Cardiac fibroblast (primary cell): ENCODE results near the gene CEP170B.

Experiments
- DNase-seq, 2 donors: peaks; one replicate each; pipeline versions ENCODE4 v3.0.0 to v3.0.0-alpha.2; 2010; ENCODE audit warnings: low read depth in 2 of 2
- H3K4me3 ChIP-seq, 2 donors: replicated peaks in 1 of 2; 1 replicate in 1 of 2; 2 replicates in 1 of 2; pipeline ENCODE4 v1.5.1; 2011; ENCODE audit warnings: low read depth in 2 of 2, low read length in 2 of 2, mild to moderate bottlenecking in 2 of 2, moderate library complexity in 1 of 2
- TF ChIP-seq, protein P1 (sequence below): IDR thresholded peaks from one replicate; pipeline ENCODE4 v1.5.1; 2011; ENCODE audit warnings: low read depth, mild to moderate bottlenecking, low read length, inconsistent platforms

Gene CEP170B

DNA sequence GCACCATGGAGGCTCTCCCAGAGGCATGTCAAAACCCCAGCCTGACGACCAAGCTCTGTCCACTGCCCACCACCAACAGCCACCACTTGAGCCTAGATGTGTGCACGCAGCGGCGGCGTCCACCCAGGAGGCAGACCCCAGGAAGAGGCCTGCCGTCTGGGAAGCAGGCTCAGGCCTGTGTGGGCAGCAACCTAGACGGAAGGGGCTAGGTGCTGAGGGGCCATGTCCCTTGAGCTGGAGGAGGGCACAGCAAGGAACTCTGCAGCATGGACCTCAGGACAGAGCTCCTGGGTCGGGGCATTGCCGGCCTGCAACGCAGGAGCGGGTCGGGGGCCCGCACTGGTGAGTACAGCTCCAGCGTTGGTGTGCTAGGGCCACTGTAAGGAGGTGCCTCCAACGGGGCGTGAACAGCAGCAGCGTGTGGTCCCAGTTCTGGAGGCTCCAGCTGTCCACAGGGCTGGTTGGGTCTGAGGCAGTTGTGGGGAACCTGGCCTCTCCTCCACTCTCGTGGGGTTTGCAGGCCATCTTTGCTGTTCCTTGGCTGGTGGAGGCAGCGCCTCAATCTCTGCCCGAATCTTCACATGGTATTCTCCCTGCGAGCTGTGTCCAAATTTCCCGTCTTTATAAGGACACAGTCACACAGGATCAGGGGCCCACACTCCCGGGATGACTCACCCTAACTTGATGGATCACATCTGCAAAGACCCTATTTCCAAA is 43.7 kb upstream of the CEP170B start:
- TF ChIP-seq, protein P1, sequence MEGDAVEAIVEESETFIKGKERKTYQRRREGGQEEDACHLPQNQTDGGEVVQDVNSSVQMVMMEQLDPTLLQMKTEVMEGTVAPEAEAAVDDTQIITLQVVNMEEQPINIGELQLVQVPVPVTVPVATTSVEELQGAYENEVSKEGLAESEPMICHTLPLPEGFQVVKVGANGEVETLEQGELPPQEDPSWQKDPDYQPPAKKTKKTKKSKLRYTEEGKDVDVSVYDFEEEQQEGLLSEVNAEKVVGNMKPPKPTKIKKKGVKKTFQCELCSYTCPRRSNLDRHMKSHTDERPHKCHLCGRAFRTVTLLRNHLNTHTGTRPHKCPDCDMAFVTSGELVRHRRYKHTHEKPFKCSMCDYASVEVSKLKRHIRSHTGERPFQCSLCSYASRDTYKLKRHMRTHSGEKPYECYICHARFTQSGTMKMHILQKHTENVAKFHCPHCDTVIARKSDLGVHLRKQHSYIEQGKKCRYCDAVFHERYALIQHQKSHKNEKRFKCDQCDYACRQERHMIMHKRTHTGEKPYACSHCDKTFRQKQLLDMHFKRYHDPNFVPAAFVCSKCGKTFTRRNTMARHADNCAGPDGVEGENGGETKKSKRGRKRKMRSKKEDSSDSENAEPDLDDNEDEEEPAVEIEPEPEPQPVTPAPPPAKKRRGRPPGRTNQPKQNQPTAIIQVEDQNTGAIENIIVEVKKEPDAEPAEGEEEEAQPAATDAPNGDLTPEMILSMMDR: no peak
- H3K4me3 ChIP-seq: no peak overlapping the region
- no peak for DNase-seq

DNA sequence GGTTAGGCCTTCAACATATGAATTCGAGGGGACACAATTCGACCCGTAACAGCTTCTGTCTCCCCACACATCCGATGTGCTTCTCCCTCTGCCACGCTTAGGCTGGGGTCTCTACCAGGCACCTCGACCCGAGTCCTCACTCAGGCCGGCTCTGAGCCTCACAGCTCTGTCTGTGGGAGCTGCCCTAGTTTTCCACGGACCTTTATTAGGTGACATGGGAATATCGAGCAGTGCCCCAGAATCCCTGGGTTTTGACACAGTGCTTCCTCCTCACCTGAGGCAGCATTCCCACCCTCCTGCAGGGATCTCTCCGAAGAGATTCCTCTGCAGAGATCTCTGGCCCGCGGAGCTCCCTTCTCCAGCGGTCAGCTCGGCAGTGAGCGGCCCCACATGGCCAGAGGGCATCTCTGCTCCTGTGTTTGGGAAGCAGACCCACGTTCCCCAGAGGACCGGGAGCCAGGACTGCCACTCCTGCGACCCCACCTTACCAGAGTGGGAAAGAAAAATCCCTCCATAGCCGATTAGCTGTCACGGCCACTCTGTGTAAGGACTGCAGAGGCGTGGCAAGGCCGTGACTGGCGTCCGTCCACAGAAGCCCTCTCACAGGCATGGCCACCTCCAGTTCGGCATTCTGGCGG is 43.0 kb upstream of the CEP170B start:
- TF ChIP-seq, protein P1: no peak
- DNase-seq: no peak
- no peak overlapping the region for H3K4me3 ChIP-seq

DNA sequence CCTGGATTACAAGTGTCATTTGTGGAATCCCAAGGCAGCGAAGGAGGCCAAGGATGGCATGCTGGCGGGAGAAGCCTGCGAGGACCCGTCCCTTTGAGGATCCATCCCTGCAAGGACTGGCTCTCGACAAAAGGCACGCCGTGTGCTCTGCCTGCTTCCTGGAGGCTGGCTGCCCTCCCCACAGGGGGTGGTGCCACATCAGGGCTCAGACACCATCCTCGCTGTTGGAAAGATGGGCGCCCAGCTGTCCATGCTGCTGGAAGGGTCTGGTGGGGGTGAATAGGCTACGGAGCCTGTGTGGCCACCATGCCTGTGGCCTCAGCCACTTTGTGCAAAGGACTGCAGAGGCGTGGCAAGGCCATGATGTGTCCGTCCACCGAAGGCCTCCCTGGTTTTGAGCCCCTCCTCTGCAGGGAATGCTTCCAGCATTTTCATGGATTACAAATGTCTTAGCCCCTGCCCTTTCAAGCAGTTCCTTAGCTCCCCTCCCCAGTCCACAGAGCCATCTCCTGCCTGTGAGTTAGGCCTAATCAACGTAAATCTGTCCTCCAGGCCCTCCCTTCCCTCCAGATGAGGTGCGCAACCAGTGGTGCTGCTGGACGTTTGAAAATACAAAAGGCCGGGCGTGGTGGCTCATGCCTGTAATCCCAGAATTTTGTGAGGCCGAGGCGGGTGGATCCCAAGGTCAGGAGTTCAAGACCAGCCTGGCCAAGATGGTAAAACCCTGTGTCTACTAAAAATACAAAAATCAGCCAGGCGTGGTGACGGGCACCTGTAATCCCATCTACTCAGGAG is 42.0 kb upstream of the CEP170B start:
- TF ChIP-seq, protein P1: no peak
- DNase-seq: no peak
- no peak overlapping the region for H3K4me3 ChIP-seq

DNA sequence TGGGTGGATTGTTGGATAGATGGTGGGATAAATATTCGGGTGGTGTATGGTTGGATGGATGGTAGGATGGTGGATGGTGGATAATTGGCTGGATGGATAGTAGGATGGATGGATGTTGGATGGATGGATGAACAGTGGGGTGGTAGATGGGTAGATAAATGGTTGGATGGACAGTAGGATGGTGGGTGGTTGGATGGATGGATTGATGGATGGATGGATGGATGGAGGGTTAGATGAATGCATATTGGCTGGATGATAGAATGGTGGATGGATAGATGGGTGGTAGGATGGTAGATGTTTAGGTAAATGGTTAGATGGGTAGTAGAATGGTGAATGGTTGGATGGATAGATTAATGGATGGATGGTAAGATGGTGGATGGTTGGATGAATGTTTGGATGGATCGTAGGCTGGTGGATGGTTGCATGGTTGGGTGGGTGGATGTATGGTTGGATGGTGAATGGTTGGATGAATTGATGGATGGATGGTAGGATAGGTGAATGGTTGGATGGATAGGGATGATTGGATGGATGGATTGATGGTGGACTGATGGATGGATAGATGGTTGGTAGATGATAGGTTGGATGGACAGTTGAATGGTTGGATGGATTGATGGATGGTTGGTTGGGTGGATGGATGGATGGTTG is 40.6 kb upstream of the CEP170B start:
- TF ChIP-seq, protein P1: no peak
- DNase-seq: no peak

DNA sequence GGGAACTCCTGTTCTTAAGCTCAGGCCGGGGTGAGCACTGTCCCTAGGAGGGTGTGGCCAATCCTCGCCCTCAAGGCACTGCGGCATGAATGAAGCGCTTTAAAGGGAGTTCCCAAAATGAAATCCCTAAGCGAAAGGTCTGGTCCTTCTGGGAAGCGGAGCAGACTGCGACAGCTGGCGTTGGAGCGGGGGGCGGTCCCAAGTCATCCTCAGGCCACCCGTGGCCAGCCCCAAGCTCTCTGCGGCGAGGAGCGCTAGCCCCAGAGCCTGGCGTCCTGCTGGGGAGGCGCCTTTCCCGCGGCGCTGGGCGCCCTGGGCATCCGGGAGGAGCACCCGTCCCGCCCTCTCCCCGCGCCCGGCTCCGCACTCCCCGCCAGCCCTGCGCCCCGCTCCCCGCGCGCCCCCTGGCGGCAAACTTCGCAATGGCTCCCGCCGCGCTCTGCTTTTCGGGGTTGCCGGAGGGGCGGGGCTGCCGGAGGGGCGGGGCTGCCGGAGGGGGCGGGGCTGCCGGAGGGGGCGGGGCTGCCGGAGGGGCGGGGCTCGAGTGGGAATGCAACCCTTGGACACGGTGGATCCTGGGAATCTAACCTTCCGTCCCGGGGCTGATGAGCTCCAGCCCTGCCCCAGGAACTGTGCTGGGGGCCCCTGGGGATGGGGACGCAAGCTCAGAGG is 38.7 kb upstream of the CEP170B start:
- TF ChIP-seq, protein P1: peak; percentile 44
- H3K4me3 ChIP-seq: peak overlapping the region; percentile 62 to 67
- peak; percentile 79 to 88 for DNase-seq

More for the DNA sequence above, 40.6 kb upstream of the CEP170B start:
- H3K4me3 ChIP-seq: no peak overlapping the region

DNA sequence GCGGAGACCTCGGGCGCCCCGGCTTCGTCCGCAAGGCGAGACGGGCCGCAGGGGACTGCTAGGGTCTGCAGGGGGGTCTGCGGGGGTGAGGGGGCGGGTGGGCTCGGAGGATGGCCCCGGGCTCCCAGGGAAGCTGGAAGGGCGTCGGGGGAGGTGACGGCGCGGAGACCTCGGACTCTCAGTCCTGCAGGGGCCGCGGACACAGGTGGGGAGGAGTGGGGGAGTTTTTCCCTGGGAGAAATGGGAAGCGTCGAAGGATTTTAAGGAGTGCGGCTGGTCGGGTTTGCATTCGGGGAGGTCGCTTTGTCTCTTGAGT is 38.2 kb upstream of the CEP170B start:
- H3K4me3 ChIP-seq: peak overlapping the region; percentile 49 to 51
- DNase-seq: no peak
- TF ChIP-seq, protein P1: no peak
